ENCODE results near the gene MAST2.

The MAST2 gene

GRCh38 chr1:46017876-46018503 is 214.6 kb downstream of the MAST2 start:
- no peak overlapping the region for H3K4me3 ChIP-seq (ENCODE audit: low read length)
- no peak for TF ChIP-seq CTCF (conservative IDR thresholded peaks at IDR 0.05; ENCODE audit: low read depth, low read length)

DNA sequence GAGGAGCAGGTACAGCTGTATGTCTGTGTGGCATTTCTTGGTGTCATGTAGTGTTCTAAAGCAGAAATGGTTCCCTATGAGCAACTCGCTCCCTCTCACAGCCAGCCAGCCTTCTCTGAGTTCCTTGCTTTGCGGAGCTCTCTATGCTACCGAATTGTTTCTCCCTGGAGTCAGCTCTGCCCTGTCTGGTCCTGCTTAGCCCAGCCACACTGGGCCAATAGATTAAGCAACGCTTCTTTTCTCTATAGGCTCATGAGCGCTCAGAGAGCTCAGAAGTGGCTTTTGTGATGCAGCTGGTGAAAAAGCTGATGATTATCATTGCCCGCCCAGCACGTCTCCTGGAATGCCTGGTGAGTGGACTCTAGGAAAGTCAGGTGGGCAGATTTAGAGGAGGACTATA is 215.9 kb downstream of the MAST2 start:
- DNase-seq (ENCODE audit: low read depth) = no peak
- H3K4me3 ChIP-seq (ENCODE audit: low read length) = no peak overlapping the region
- no peak for TF ChIP-seq CTCF (conservative IDR thresholded peaks at IDR 0.05; ENCODE audit: low read depth, low read length)

More at GRCh38 chr1:46017876-46018503, 214.6 kb downstream of the MAST2 start:
- DNase-seq (ENCODE audit: low read depth) = no peak

- no peak for TF ChIP-seq CTCF (conservative IDR thresholded peaks at IDR 0.05; ENCODE audit: low read depth, low read length)
- no peak overlapping the region for H3K4me3 ChIP-seq (ENCODE audit: low read length)
- no peak for DNase-seq (ENCODE audit: low read depth)
Measured at GRCh38 chr1:46020010-46020409, 216.6 kb downstream of the MAST2 start.

DNA sequence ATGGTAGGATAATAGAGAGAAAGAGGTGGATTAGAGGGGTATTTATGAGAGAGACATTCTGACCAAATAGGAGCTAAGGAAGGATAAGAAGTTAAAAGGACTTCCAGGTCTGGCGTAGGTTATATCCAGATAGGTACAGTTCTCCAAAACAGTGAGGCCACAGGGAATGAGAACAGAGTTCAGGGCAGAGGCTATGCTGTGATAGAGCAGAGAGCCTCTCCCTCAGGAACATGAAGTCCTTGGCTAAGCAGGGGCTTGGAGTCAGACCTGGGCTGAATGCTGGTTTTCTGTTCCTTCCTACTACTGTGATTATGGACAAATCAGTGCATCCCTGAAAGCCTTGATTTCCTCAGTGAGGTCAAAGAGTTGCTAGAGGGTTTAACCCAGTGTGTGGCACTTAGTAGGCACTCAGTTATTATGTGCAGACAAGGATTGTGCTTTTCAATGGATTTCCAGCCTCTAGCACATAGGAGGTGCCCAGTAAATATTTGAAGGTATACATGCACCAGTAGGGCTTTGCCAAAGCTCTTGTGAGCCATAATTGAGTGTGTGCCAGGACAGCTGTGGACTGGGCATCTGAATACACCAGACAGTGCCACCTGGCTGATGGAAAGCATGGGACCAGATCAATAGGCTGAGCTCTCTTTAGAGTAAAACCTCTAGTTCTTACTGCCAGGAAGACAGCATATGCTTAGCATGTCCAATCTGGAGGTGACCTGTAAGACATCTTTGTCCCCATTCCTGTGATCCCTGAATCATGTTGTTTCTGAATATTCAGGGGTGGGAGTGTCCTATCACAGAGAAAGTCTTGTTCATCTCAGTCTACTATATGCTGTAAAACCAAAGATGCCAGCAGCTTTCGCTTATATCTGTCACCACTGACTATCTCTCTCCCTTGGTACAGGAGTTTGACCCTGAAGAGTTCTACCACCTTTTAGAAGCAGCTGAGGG is 217.9 kb downstream of the MAST2 start:
- no peak overlapping the region for H3K4me3 ChIP-seq (ENCODE audit: low read length)
- DNase-seq (ENCODE audit: low read depth) = no peak
- TF ChIP-seq CTCF (conservative IDR thresholded peaks at IDR 0.05; ENCODE audit: low read depth, low read length) = no peak

DNA sequence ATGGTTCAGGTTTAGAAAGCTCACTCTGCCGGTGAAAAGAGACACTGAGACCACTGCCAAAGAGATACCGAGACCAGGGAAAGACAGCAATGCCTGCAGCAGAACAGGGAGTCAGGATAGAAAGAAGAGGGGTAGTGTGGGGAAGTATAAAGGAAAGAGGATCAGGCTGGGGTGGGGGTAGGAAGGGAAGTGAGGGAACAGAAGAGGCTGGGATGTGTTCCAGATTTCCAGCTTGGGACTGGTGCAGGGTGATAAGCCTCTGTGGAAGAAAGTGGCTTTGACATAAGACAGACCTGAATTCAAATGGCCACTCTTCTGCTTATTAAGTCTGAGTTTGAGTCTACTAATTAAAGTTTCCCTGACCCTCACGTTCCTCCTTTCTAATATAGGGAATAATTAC is 223.1 kb downstream of the MAST2 start:
- no peak overlapping the region for H3K4me3 ChIP-seq (ENCODE audit: low read length)
- TF ChIP-seq CTCF (conservative IDR thresholded peaks at IDR 0.05; ENCODE audit: low read depth, low read length) = no peak
- no peak for DNase-seq (ENCODE audit: low read depth)

- H3K4me3 ChIP-seq (ENCODE audit: low read length) = no peak overlapping the region
- no peak for TF ChIP-seq CTCF (conservative IDR thresholded peaks at IDR 0.05; ENCODE audit: low read depth, low read length)
- no peak for DNase-seq (ENCODE audit: low read depth)
Measured at GRCh38 chr1:46027788-46028573, 224.6 kb downstream of the MAST2 start.

Measured in retinal pigment epithelial cell (primary cell).